Caco-2 (cell line): Measurements from ENCODE around the gene ADCY6. TPM values are rescaled to one million over a fixed set of nuclear protein-coding genes. Genes with fewer than 3 reads are reported as not detected.

Experiments used
- BruUV-seq: library from RNA; stranded (reverse); fragments of 400-500 nt; replicated peaks from 2 replicates; lab custom pipeline; 2021; lab: Mats Ljungman, UMichigan
- CTCF ChIA-PET: fragments of 300-600 bp; sonication (Branson Sonifier 250); formaldehyde crosslinking; loops from one replicate; lab custom pipeline; 2022; ENCODE audit warnings: antibody characterized with exemption; lab: Charles Lee
- POLR2A ChIA-PET: fragments of 300-600 bp; sonication (Branson Sonifier 250); formaldehyde crosslinking; loops from one replicate; lab custom pipeline; 2022; ENCODE audit warnings: antibody characterized with exemption; lab: Charles Lee
- DNase-seq, 2 experiments: peaks; one replicate each; pipeline versions ENCODE4 v3.0.0 to v3.0.0-alpha.2; 2020 to 2022
- H3K27me3 ChIP-seq: replicated peaks from 2 replicates; pipeline ENCODE4 v1.6.0; 2011; ENCODE audit warnings: low read length; ENCODE audit not compliant: control insufficient read depth, insufficient read depth
- H3K36me3 ChIP-seq: 2 replicates; pipeline ENCODE4 v1.5.1; 2011; ENCODE audit warnings: low read length; ENCODE audit not compliant: control insufficient read depth, insufficient read depth
- H3K4me1 ChIP-seq: fragments of 250-450 bp; sonication (Bioruptor Pico); 2 replicates; pipeline ENCODE4 v1.5.1; 2020; ENCODE audit warnings: mild to moderate bottlenecking
- H3K4me3 ChIP-seq: 2 replicates; pipeline ENCODE4 v1.5.1; 2011; ENCODE audit warnings: low read depth, mild to moderate bottlenecking, control low read depth, low read length
- H3K9me3 ChIP-seq: fragments of 250-450 bp; sonication (Bioruptor Pico); 2 replicates; pipeline ENCODE4 v1.5.1; 2020; ENCODE audit warnings: mild to moderate bottlenecking, moderate library complexity
- H3K27ac Mint-ChIP-seq: one replicate; pipeline ENCODE4 v1.8.0; 2022; ENCODE audit warnings: mixed read lengths; ENCODE audit not compliant: unreplicated experiment
- H3K27me3 Mint-ChIP-seq: one replicate; pipeline ENCODE4 v1.8.0; 2022; ENCODE audit warnings: mixed read lengths; ENCODE audit not compliant: insufficient read depth, unreplicated experiment
- H3K36me3 Mint-ChIP-seq: one replicate; pipeline ENCODE4 v1.8.0; 2022; ENCODE audit warnings: mild to moderate bottlenecking, mixed read lengths; ENCODE audit not compliant: insufficient read depth, unreplicated experiment
- H3K4me1 Mint-ChIP-seq: one replicate; pipeline ENCODE4 v1.8.0; 2022; ENCODE audit warnings: low read depth, mixed read lengths; ENCODE audit not compliant: unreplicated experiment
- H3K4me3 Mint-ChIP-seq: one replicate; pipeline ENCODE4 v1.8.0; 2022; ENCODE audit warnings: mild to moderate bottlenecking, moderate library complexity, mixed read lengths; ENCODE audit not compliant: unreplicated experiment
- H3K9me3 Mint-ChIP-seq: one replicate; pipeline ENCODE4 v1.8.0; 2022; ENCODE audit warnings: mixed read lengths; ENCODE audit not compliant: unreplicated experiment
- CTCF ChIP-seq, 2 experiments: fragments of 200-600 bp in 1 of 2; IDR thresholded peaks; 1 replicate in 1 of 2; 2 replicates in 1 of 2; pipeline versions ENCODE4 v1.5.1 to v1.8.0; 2011 to 2022; ENCODE audit warnings: antibody characterized with exemption in 1 of 2, control low read depth in 1 of 2, inconsistent platforms in 1 of 2, low read depth in 1 of 2, low read length in 1 of 2, mild to moderate bottlenecking in 1 of 2, moderate library complexity in 1 of 2; ENCODE audit not compliant: insufficient read depth in 1 of 2, severe bottlenecking in 1 of 2, unreplicated experiment in 1 of 2
- intact Hi-C: fragments of 100-400 bp; cut with micrococcal nuclease; formaldehyde crosslinking; loops from one replicate; pipeline ENCODE4 v1.10.0; 2022; ENCODE audit not compliant: unreplicated experiment
- total RNA-seq: library from RNA; stranded (reverse); gene quantifications from 2 replicates; pipeline ENCODE4 v1.2.3, GENCODE V29; 2022

ADCY6 gene
- total RNA-seq, 1 experiment from 2014 or later, result 89.8 TPM

- Mint-ChIP-seq H3K27ac (peak overlapping the region; percentile 91), H3K27me3 (no peaks in the 10 kb centered on the region), H3K4me3 (peak overlapping the region; percentile 84), H3K4me1 (peaks cover 16% of the 10 kb centered on the region), H3K9me3 (no peaks in the 10 kb centered on the region), H3K36me3 (peaks cover 28% of the 10 kb centered on the region)
- BruUV-seq, result TSS peak; percentile 91
- Histone ChIP-seq H3K27me3 (no peaks in the 10 kb centered on the region), H3K36me3 (peaks cover 2% of the 10 kb centered on the region; the same call in 1 of the 2 replicates), H3K4me1 (peaks cover 37% of the 10 kb centered on the region), H3K4me3 (peak overlapping the region; percentile 88), H3K9me3 (no peaks in the 10 kb centered on the region)
- ChIA-PET POLR2A (interaction anchor here (0.6 to 2.3 kb wide), 18 partner anchors 10 to 593 kb away, joined by 3 to 27 read pairs (median 6); partner anchors contain the start of genes ARF3, DDX23 and KANSL2), CTCF (interaction anchor here (0.6 to 2.2 kb wide), 11 partner anchors 15 to 968 kb away, joined by 3 to 46 read pairs (median 6); partner anchors contain the start of gene CACNB3)
- intact Hi-C loops, result loop anchor here (1.0 kb wide), 2 partner anchors 24 to 32 kb away; no protein-coding TSS in a partner anchor
- TF ChIP-seq CTCF (IDR thresholded peaks at IDR 0.05; ENCODE audit: insufficient read depth in 1 of 2, low read depth in 1 of 2, low read length in 1 of 2, severe bottlenecking in 1 of 2, unreplicated experiment in 1 of 2), result no peak
- no peak for DNase-seq
Observed at GRCh38 chr12:48789858-48790326, 1.0 kb upstream of the ADCY6 start.

DNA sequence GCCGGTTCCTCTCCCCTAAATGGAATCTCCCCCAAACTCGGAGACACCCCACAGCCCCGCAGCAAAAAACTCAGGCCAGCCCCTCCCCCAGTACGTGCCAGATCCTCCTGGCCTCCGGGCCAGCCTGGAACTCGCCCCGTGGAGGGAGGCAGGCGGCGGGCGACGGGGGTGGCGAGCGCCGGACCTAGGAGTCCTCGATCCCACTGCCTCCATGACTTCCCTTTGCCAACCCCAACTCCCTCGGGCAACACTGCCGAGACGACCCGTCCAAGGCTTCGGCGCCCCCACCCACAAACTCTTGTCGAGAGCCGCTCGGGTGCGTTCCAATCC lies 400 bp downstream of the ADCY6 start:
- Histone ChIP-seq H3K4me3 (peak overlapping the region; percentile 88), H3K36me3 (peaks cover 2% of the 10 kb centered on the region; the same call in 1 of the 2 replicates), H3K9me3 (no peaks in the 10 kb centered on the region), H3K4me1 (peaks cover 29% of the 10 kb centered on the region), H3K27me3 (no peaks in the 10 kb centered on the region)
- H3K27ac Mint-ChIP-seq, result peak overlapping the region; percentile 91
- no TSS peak for BruUV-seq
- no peak for DNase-seq
- H3K4me1 Mint-ChIP-seq, result peaks cover 13% of the 10 kb centered on the region
- ChIA-PET POLR2A (interaction anchor here (1.0 to 2.3 kb wide), 11 partner anchors 10 to 169 kb away, joined by 3 to 27 read pairs (median 11); partner anchors contain the start of genes ARF3, DDX23 and KANSL2), CTCF (interaction anchor here (0.6 to 2.2 kb wide), 8 partner anchors 10 to 896 kb away, joined by 3 to 46 read pairs (median 8); no protein-coding TSS in a partner anchor)
- H3K36me3 Mint-ChIP-seq, result peaks cover 30% of the 10 kb centered on the region
- intact Hi-C loops, result no loop called here
- no peak for TF ChIP-seq CTCF (IDR thresholded peaks at IDR 0.05; ENCODE audit: insufficient read depth in 1 of 2, low read depth in 1 of 2, low read length in 1 of 2, severe bottlenecking in 1 of 2, unreplicated experiment in 1 of 2)
- peak overlapping the region; percentile 84 for H3K4me3 Mint-ChIP-seq
- no peaks in the 10 kb centered on the region for H3K27me3 Mint-ChIP-seq
- H3K9me3 Mint-ChIP-seq, result no peaks in the 10 kb centered on the region

DNA sequence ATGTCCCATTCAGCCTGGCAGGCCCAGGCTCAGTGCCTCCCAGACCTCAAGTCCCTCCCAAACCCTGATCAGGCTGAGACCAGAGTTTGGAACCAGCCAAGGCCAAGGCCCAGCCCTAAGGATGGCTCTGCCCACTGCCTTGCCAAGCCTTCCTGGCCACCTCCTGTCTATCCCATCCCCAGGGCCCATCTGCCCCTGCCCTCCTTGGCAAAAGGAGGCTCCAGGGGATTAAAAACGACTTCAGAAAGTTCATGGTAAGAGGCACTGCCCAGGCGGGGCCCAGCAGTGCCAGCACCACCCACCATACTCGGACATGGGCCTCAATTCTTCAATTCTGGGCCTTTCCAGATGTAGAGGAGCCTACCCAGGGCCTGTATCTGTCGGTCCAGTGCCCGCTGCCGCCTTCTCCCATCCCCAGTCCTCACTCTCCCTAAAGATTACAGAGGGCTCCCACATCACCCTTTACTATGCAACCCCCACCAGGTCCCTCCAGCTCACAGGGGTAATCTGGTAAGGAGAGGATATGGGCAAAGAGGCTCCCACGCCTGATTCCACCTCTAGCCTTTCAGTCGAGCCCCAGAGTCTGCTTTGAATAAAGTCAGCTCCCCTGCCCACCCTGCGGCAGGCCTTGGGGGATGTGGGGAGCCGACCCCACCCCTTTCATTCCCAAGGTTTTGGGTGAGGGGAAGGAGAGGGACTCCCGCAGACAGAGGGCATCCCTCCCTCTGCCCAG lies 932 bp downstream of the ADCY6 start:
- no TSS peak for BruUV-seq
- Histone ChIP-seq H3K9me3 (no peaks in the 10 kb centered on the region), H3K4me3 (peak overlapping the region; percentile 88), H3K36me3 (peaks cover 2% of the 10 kb centered on the region; the same call in 1 of the 2 replicates), H3K4me1 (peaks cover 29% of the 10 kb centered on the region), H3K27me3 (no peaks in the 10 kb centered on the region)
- intact Hi-C loops, result no loop called here
- no peaks in the 10 kb centered on the region for H3K27me3 Mint-ChIP-seq
- CTCF ChIA-PET, result interaction anchor here (0.6 to 1.9 kb wide), 3 partner anchors 9 to 65 kb away, joined by 3 to 10 read pairs (median 5); no protein-coding TSS in a partner anchor
- POLR2A ChIA-PET, result interaction anchor here (0.5 kb wide), 1 partner anchor 117 kb away, joined by 3 read pairs; no protein-coding TSS in a partner anchor
- H3K9me3 Mint-ChIP-seq, result no peaks in the 10 kb centered on the region
- H3K4me3 Mint-ChIP-seq, result peak overlapping the region; percentile 84
- H3K36me3 Mint-ChIP-seq, result peaks cover 30% of the 10 kb centered on the region
- TF ChIP-seq CTCF (IDR thresholded peaks at IDR 0.05; ENCODE audit: insufficient read depth in 1 of 2, low read depth in 1 of 2, low read length in 1 of 2, severe bottlenecking in 1 of 2, unreplicated experiment in 1 of 2), result no peak
- no peak for DNase-seq
- peak overlapping the region; percentile 91 for H3K27ac Mint-ChIP-seq
- H3K4me1 Mint-ChIP-seq, result peaks cover 13% of the 10 kb centered on the region
